Right renal cortex interstitium (tissue), 3 donors: Measurements from ENCODE around the gene TDRD7. TPM values are rescaled to one million over a fixed set of nuclear protein-coding genes. Genes with fewer than 3 reads are reported as not detected.

Source experiments
- DNase-seq, 3 donors: peaks; one replicate each; pipeline ENCODE4 v3.0.0-alpha.2; 2013; ENCODE audit warnings: low read depth in 3 of 3, low spot score in 2 of 3
- polyA plus RNA-seq, 3 donors: library from polyadenylated mRNA; unstranded; fragments of 120-200 nt; gene quantifications; one replicate each; pipeline ENCODE4 v1.2.1, GENCODE V29; 2013; ENCODE audit not compliant: insufficient read length in 3 of 3

TDRD7 gene
- polyA plus RNA-seq, 3 donors = 7.6 to 9.1 (median 8.7) TPM

- peak; percentile 48 to 78 (median 57) for DNase-seq
These were observed 25.0 kb upstream of the TDRD7 start for GRCh38 chr9:97386733-97387503.

GRCh38 chr9:97387504-97387886 is 24.4 kb upstream of the TDRD7 start:
- DNase-seq = no peak

DNA sequence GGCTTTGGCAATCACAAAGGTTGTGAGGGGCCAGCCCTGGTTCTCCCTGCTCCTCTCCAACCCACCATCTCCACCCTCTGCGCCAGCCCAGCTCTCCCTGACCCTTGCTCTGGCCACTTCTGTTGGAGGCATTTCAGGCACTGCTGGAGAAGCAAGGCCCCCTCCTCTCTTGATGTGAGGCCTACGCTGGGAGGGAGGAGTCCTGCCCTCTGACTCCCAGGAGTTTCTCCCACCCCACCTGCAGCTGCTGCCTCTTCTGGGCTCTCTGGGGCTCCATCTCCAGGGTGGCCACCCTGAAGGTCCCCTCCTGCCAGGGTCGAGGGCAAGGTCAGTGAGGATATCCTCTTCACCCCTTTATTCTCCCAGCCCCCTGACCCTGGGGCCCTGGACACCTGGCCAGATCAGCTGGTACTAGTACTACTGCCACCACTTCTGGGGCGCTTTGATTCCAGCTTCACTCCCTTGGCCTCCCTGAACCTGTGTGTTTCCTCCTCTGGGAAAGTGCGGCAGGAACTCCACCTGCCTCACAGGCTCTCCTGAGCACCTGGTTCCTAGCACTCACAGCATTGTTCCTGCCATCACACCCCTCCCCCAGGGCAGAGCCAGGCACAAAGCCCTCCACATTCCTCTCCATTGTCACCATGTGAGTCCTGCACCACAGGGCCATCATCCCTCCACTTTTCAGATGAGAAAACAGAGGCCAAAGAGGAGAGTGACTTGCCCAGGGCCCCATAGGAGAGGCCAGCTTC is 23.8 kb upstream of the TDRD7 start:
- no peak for DNase-seq

GRCh38 chr9:97388721-97389238 is 23.1 kb upstream of the TDRD7 start:
- no peak for DNase-seq

- no peak for DNase-seq
These were observed 22.6 kb upstream of the TDRD7 start for GRCh38 chr9:97389249-97389648.

DNA sequence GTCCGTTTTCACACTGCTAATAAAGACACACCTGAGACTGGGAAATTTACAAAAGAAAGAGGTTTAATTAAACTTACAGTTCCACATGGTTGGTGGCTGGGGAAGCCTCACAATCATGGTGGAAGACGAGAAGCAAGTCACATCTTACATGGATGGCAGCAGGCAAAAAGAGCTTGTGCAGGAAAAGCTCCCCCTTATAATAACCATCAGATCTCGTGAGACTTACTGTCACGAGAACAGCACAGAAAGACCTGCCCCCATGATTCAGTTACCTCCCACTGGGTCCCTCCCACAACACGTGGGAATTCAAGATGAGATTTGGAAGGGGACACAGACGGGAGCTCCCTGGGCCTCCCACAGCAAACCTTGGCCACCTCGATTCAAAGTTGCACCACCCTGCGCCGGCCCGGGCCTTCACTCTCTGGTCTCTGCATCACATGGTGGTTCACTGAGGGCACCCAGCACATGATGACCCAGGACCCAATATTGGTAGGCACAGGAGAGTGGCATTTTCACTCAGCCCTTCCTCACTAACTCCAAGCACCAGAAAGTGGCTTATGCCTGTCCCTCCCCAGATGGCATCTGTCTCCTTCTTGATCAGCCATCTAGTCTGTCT is 21.0 kb upstream of the TDRD7 start:
- no peak for DNase-seq

DNA sequence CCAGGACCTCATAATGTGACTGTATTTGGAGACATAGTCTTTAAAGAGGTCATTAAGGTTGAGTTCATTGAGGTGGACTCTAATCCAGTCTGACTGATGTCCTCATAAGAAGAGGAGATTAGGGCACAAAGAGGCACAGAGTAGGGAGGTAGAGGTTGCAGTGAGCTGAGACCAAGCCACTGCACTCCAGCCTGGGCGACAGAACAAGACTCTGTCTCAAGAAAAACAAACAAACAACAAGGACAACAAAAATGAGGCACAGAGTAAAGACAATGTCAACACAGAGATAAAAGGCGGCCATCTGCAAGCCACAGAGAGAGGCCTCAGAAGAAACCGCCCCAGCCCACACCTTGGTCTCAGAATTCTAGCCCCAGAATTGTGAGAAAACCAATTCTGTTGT is 17.0 kb upstream of the TDRD7 start:
- DNase-seq = no peak

GRCh38 chr9:97395745-97396144 is 16.2 kb upstream of the TDRD7 start:
- DNase-seq = no peak

GRCh38 chr9:97396256-97396655 is 15.6 kb upstream of the TDRD7 start:
- DNase-seq = no peak

GRCh38 chr9:97397220-97397619 is 14.7 kb upstream of the TDRD7 start:
- DNase-seq = no peak

DNA sequence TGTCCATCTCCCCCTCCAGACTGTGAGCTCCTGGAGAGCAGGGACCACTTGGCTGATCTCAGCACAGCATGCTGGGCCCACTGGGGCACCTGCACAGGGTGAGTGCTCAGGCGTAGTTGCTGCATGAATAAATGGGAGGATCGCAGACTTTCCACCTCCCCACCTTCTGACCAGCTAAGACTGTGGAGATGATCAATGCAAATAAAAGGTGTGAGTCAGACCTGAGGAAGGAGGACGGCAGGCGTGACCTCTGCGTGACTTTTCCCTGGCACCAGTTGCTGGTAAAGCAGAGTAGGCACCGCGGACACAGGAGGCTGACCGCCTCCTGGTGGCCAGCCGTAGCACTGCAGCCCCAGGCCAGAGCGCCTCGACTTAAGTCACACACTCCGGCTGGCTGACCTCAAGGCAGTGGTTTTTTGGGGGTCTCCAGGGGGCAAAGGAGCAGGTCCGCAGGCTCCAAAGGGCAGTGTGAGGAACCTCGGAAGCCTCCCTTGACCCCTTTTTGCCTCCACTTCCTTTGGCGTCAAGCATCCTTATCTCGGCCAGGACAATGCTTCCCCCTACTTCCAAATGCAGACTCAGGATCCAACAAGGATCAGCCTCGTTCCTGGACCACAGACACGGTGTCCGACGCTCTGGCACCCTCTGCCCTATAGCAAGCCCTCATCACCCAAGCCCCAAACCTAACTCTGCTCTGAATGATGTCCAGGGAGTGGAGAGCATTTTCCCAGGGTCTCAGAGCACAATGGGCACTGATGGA is 12.7 kb upstream of the TDRD7 start:
- peak in 2 of 3 donors; percentile 33 to 44 for DNase-seq

DNA sequence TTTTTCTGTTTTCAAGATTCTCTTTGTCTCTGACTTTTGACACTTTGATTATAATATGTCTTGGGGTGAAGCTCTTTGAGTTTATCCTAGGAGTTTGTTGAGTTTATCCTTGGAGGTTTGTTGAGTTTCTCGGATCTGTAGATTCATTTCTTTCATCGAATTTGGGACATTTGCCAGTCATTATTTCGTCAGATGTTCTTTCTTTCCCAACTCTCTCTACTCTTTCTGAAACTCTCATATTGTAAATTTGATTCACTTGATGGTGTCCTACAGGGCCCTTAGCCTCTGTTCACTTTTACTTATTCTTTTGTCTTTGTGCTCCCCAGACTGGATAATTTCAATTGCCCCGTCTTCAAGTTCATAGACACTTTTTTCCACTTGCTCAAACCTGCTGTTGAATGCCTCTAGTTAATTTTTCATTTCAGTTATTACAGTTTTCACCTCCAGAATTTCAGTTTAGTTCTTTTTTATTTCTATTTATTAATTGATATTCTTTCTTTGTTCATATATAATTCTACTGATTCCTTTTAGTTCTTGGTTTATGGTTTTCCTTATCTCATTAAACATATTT is 8.1 kb upstream of the TDRD7 start:
- DNase-seq = no peak

GRCh38 chr9:97405551-97405950 is 6.3 kb upstream of the TDRD7 start:
- DNase-seq = no peak

- no peak for DNase-seq
These were observed 5.2 kb upstream of the TDRD7 start for GRCh38 chr9:97406620-97407177.

GRCh38 chr9:97408562-97408961 is 3.3 kb upstream of the TDRD7 start:
- DNase-seq = no peak

GRCh38 chr9:97411440-97411788 is 482 bp upstream of the TDRD7 start:
- no peak for DNase-seq

DNA sequence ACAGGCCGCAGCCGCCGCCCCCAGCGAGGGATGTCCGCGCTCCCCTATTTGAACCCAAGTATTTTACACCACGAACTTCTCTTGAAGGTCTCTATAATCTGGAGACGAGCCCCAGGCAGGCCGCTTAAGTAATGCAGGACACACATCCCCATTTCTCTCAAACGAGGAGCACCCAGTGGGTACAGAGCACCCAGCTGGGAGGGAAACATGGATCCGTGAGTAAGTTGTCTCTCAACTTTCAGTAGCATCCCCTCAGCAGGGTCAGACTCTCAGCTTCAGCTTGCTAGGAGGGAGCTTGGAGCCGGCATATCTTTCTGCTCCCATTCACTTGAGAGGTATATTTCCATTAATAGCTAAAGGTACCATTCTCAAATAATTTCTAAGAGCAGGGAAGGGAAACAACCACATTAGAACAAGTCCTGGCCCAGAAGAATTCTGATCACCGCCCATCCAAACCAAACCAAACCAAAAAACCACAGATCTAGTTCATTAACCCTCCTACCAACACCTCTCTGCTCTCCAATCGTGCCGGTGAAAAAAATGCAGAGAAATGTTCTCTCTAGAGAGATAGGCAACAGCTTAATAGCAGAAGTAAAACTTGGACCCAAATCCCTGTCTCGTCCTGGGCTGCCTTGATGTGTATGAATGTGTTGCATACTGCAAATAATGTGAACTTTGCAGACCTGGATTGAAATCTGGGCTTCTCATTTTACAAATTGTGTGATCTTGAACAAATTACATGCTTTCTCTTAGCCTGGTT is 910 bp downstream of the TDRD7 start:
- DNase-seq = no peak

DNA sequence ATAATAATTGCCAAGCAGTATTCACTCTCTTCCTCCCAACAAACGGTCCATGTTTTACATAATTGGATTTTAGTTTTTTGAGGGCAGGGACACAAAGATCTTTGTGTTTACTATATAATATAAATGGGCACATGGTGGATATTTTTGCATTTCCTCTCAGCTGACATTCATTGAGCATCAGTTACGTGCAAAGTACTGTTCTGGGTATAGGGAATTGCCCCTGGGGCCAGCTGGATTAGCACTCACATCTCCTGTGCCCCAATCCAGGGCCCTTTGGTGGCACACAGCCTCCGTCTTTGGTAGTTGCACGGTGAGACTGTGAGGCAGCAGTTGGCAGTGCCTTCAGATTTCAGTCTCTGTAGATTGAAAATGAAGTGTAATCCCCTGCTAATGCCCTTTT is 1.6 kb downstream of the TDRD7 start:
- DNase-seq = no peak

DNA sequence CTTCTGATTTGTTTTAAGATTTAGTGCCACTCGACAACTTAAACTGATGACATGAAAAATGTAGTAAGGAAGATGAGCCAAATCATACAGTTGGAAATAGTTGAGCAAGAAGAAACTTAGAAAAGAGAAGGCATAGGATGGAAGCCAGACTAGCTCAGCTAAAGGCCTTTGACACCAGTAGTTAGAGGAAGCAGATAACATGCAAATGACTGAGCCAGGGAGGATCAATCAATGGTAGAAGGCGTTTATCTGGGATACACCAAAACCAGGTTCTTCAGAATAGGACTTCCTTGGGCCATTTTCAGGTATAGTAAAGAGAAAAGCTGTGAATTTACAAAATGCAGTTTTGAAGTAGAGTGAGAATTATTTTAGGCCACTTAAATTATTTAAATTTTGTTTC is 3.2 kb downstream of the TDRD7 start:
- DNase-seq = no peak

- DNase-seq = no peak
These were observed 7.0 kb downstream of the TDRD7 start for GRCh38 chr9:97418880-97419279.
